Endodermal cell (in vitro differentiated cells): Measurements from ENCODE around the gene RAD23A. TPM values are rescaled to one million over a fixed set of nuclear protein-coding genes. Genes with fewer than 3 reads are reported as not detected.

Source experiments
- DNase-seq: peaks from one replicate; pipeline ENCODE4 v3.0.0-alpha.2; 2017
- H3K27ac ChIP-seq: 2 replicates; pipeline ENCODE4 v1.5.1; 2013; ENCODE audit warnings: mild to moderate bottlenecking, low read depth, low read length, moderate library complexity
- H3K27me3 ChIP-seq: 2 replicates; pipeline ENCODE4 v1.6.1; 2013; ENCODE audit warnings: mild to moderate bottlenecking, low read length, moderate library complexity; ENCODE audit not compliant: insufficient read depth, control insufficient read depth, poor library complexity, severe bottlenecking
- H3K36me3 ChIP-seq: 2 replicates; pipeline ENCODE4 v1.7.0; 2013; ENCODE audit warnings: mild to moderate bottlenecking, low read length, moderate library complexity; ENCODE audit not compliant: control insufficient read depth, insufficient read depth
- H3K4me1 ChIP-seq: one replicate; pipeline ENCODE4 v1.7.0; 2013; ENCODE audit warnings: low read length; ENCODE audit not compliant: control insufficient read depth, insufficient read depth
- H3K4me3 ChIP-seq: 2 replicates; pipeline ENCODE4 v1.5.1; 2013; ENCODE audit warnings: mild to moderate bottlenecking, low read length, moderate library complexity
- H3K9ac ChIP-seq: 2 replicates; pipeline ENCODE4 v1.6.1; 2013; ENCODE audit warnings: mild to moderate bottlenecking, low read length, moderate library complexity; ENCODE audit not compliant: poor library complexity, severe bottlenecking; ENCODE audit errors: extremely low read depth
- H3K9me3 ChIP-seq: 2 replicates; pipeline ENCODE4 v1.6.1; 2013; ENCODE audit warnings: mild to moderate bottlenecking, low read length, moderate library complexity; ENCODE audit not compliant: control insufficient read depth
- H3K27ac Mint-ChIP-seq: 2 replicates; pipeline ENCODE4 v1.8.0; 2020; ENCODE audit warnings: mixed read lengths
- H3K27me3 Mint-ChIP-seq: 2 replicates; pipeline ENCODE4 v1.8.0; 2021; ENCODE audit warnings: mild to moderate bottlenecking, mixed read lengths; ENCODE audit not compliant: insufficient read depth
- H3K36me3 Mint-ChIP-seq: 2 replicates; pipeline ENCODE4 v1.8.0; 2020; ENCODE audit warnings: low read depth, mixed read lengths
- H3K4me1 Mint-ChIP-seq: 2 replicates; pipeline ENCODE4 v1.8.0; 2020; ENCODE audit warnings: mixed read lengths
- H3K4me3 Mint-ChIP-seq: 2 replicates; pipeline ENCODE4 v1.8.0; 2020; ENCODE audit warnings: mild to moderate bottlenecking, moderate library complexity, mixed read lengths
- H3K9me3 Mint-ChIP-seq: 2 replicates; pipeline ENCODE4 v1.8.0; 2020; ENCODE audit warnings: mild to moderate bottlenecking, mixed read lengths
- WGBS, 2 experiments: methylation state at CpG; one replicate each; pipeline versions ENCODE4 v1.1.5 to v1.1.7; 2013; ENCODE audit warnings: missing lambda C conversion rate in 2 of 2, mixed read lengths in 1 of 2; ENCODE audit not compliant: insufficient coverage in 1 of 2, insufficient read length in 1 of 2; 5-methylcytosine and 5-hydroxymethylcytosine counted together
- total RNA-seq, 2 donors: library from RNA; stranded (reverse); fragmentation: NEBNext Ultra II Directional in 1 of 2; extraction: Animal tissue kit (Norgen Biotek cat#: 25700) in 1 of 2; gene quantifications; 2 replicates in 1 of 2; 3 replicates in 1 of 2; pipeline ENCODE4 v1.2.1, GENCODE V29; 2021
- TF ChIP-seq, protein P1 (sequence below): fragments of 200-600 bp; sonication (generic); conservative IDR thresholded peaks from 2 replicates; pipeline ENCODE4 v1.5.0; 2021; ENCODE audit warnings: antibody characterized with exemption, mild to moderate bottlenecking

RAD23A gene
- total RNA-seq, 2 donors from 2014 or later, result 75.5 to 117 TPM

DNA sequence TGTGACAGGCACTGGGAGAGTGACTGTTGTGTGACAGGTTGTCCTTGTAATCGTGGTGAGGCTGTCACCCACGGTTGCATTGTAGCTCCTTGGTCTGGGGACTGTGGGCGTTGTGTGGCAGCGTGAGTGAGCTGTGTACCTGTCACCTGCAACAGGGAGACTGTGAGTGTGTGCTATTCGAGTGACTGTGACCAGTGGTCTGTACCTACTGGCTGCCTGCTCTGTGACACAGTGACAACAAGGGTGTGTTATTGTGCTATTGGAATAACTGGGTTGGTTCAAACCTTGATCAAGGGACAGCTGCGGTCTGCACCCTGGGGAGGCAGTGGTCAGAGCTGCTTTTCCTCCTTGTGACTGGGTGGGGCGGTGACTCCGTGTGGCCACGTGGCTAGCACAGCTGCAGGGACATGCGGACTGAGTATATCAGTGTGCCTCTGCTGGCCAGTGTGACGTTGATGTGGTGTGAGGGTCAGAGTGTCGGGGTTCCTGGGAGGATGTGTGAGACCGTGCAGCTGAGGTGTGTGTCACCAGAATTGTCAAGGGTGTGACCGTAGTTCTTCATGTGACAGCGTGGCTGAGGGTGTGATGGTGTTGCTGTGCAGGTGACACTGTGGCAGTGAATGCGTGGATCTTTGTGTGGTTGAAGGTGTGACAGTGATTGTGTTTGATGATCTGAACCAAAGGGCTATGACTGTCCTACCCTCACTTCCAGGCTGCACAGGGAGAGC lies 39.6 kb downstream of the RAD23A start:
- no peak overlapping the region for H3K4me3 Mint-ChIP-seq
- Histone ChIP-seq H3K9me3 (no peaks in the 10 kb centered on the region), H3K4me3 (no peak overlapping the region), H3K9ac (no peak overlapping the region), H3K36me3 (no peaks in the 10 kb centered on the region), H3K4me1 (no peaks in the 10 kb centered on the region), H3K27ac (no peak overlapping the region), H3K27me3 (peaks cover 78% of the 10 kb centered on the region)
- peaks cover 8% of the 10 kb centered on the region for H3K27me3 Mint-ChIP-seq
- H3K4me1 Mint-ChIP-seq, result no peaks in the 10 kb centered on the region
- 73 to 80% methylated on average over 8 to 16 of the region's 16 CpGs for WGBS, 2 experiments
- DNase-seq, result no peak
- no peaks in the 10 kb centered on the region for H3K9me3 Mint-ChIP-seq
- TF ChIP-seq, protein P1, sequence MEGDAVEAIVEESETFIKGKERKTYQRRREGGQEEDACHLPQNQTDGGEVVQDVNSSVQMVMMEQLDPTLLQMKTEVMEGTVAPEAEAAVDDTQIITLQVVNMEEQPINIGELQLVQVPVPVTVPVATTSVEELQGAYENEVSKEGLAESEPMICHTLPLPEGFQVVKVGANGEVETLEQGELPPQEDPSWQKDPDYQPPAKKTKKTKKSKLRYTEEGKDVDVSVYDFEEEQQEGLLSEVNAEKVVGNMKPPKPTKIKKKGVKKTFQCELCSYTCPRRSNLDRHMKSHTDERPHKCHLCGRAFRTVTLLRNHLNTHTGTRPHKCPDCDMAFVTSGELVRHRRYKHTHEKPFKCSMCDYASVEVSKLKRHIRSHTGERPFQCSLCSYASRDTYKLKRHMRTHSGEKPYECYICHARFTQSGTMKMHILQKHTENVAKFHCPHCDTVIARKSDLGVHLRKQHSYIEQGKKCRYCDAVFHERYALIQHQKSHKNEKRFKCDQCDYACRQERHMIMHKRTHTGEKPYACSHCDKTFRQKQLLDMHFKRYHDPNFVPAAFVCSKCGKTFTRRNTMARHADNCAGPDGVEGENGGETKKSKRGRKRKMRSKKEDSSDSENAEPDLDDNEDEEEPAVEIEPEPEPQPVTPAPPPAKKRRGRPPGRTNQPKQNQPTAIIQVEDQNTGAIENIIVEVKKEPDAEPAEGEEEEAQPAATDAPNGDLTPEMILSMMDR, result no peak
- H3K36me3 Mint-ChIP-seq, result no peaks in the 10 kb centered on the region
- no peak overlapping the region for H3K27ac Mint-ChIP-seq

DNA sequence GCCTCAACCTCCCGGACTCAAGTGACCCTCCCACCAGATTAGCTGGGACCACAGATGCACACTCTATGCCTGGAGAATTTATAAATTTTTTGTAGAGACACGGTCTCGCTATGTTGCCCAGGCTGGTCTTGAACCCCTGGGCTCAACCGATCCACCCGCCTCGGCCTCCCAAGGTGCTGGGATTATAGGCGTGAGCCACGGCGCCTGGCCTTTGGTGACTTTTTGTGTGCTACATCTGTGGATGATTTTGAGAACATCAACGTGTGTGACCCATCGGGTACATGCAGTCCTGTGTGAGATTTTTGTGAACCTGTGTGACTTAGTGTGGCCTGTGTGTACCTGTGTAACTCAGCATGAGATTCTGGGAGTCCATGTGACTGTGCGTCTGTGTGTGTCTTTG lies 41.1 kb downstream of the RAD23A start:
- peaks cover 17% of the 10 kb centered on the region for H3K27me3 Mint-ChIP-seq
- Histone ChIP-seq H3K27ac (no peak overlapping the region), H3K4me1 (no peaks in the 10 kb centered on the region), H3K9me3 (no peaks in the 10 kb centered on the region), H3K36me3 (no peaks in the 10 kb centered on the region), H3K9ac (no peak overlapping the region), H3K27me3 (peaks cover 91% of the 10 kb centered on the region), H3K4me3 (no peak overlapping the region)
- no peaks in the 10 kb centered on the region for H3K4me1 Mint-ChIP-seq
- H3K4me3 Mint-ChIP-seq, result no peak overlapping the region
- no peaks in the 10 kb centered on the region for H3K9me3 Mint-ChIP-seq
- no peak overlapping the region for H3K27ac Mint-ChIP-seq
- no peak for DNase-seq
- TF ChIP-seq, protein P1, result no peak
- no peaks in the 10 kb centered on the region for H3K36me3 Mint-ChIP-seq
- 91 to 95% methylated on average over 12 of the region's 12 CpGs for WGBS, 2 experiments

DNA sequence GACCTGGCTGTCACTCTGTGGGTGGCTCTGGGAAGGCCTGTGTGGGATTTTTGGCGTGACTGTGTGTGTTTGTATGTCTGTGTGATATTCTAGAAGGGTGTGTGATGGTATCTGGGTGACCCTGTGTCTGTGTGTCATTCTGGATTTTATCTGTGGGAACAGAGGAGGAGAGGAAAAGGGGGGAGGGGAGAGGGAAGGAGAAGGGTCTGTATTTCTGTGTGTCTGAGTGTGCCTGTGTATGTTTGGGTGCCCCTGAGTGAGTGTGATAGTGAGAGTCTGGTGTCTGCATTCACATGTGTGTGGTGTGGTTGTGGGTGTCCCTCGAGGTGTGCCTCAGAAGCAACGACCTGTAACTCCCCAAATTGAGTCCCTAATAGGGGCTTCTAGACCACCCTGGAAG lies 41.5 kb downstream of the RAD23A start:
- H3K36me3 ChIP-seq, result no peaks in the 10 kb centered on the region
- no peak overlapping the region for H3K4me3 ChIP-seq
- peaks cover 90% of the 10 kb centered on the region for H3K27me3 ChIP-seq
- Mint-ChIP-seq H3K27me3 (peaks cover 22% of the 10 kb centered on the region), H3K4me3 (no peak overlapping the region), H3K36me3 (no peaks in the 10 kb centered on the region), H3K4me1 (no peaks in the 10 kb centered on the region), H3K27ac (no peak overlapping the region), H3K9me3 (no peaks in the 10 kb centered on the region)
- no peaks in the 10 kb centered on the region for H3K4me1 ChIP-seq
- H3K9ac ChIP-seq, result no peak overlapping the region
- TF ChIP-seq, protein P1, result no peak
- H3K9me3 ChIP-seq, result no peaks in the 10 kb centered on the region
- no peak overlapping the region for H3K27ac ChIP-seq
- WGBS, 2 experiments, result 71 to 83% methylated on average over 3 of the region's 3 CpGs
- DNase-seq, result no peak
